SKM-1 treated with dmso at 0.1 percent for 144 hours (cell line): ENCODE results near the gene PCP4L1.

Source experiments
- DNase-seq: peaks from one replicate; lab custom pipeline; 2025; ENCODE audit not compliant: unreplicated experiment; lab: John Stamatoyannopoulos, UW

The PCP4L1 gene

GRCh38 chr1:161265305-161265704, 6.8 kb downstream of the PCP4L1 start:
- no peak for DNase-seq

- no peak for DNase-seq
These were observed 7.7 kb downstream of the PCP4L1 start for GRCh38 chr1:161266202-161266601.

GRCh38 chr1:161266836-161267235, 8.3 kb downstream of the PCP4L1 start:
- no peak for DNase-seq

GRCh38 chr1:161267321-161267720, 8.8 kb downstream of the PCP4L1 start:
- DNase-seq: peak; percentile 83

- DNase-seq: no peak
These were observed 14.9 kb downstream of the PCP4L1 start for GRCh38 chr1:161273402-161273801.

- no peak for DNase-seq
These were observed 16.3 kb downstream of the PCP4L1 start for GRCh38 chr1:161274874-161275273.

- DNase-seq: no peak
These were observed 24.4 kb downstream of the PCP4L1 start for GRCh38 chr1:161282991-161283390.

GRCh38 chr1:161285113-161285512, 26.6 kb downstream of the PCP4L1 start:
- DNase-seq: no peak

GRCh38 chr1:161285521-161285920, 27.0 kb downstream of the PCP4L1 start:
- DNase-seq: no peak

- no peak for DNase-seq
These were observed 29.0 kb downstream of the PCP4L1 start for GRCh38 chr1:161287482-161288054.

GRCh38 chr1:161290779-161291178, 32.2 kb downstream of the PCP4L1 start:
- no peak for DNase-seq

- DNase-seq: no peak
These were observed 38.9 kb downstream of the PCP4L1 start for GRCh38 chr1:161297415-161297814.

- peak; percentile 87 for DNase-seq
These were observed 39.6 kb downstream of the PCP4L1 start for GRCh38 chr1:161298116-161298515.

- no peak for DNase-seq
These were observed 40.8 kb downstream of the PCP4L1 start for GRCh38 chr1:161299347-161299746.

GRCh38 chr1:161300478-161300877, 41.9 kb downstream of the PCP4L1 start:
- DNase-seq: no peak

GRCh38 chr1:161304927-161305866, 46.7 kb downstream of the PCP4L1 start:
- DNase-seq: no peak

- DNase-seq: peak; percentile 97
These were observed 47.4 kb downstream of the PCP4L1 start for GRCh38 chr1:161305867-161306519.

GRCh38 chr1:161307230-161307768, 48.8 kb downstream of the PCP4L1 start:
- peak; percentile 47 for DNase-seq

- DNase-seq: no peak
These were observed 49.5 kb downstream of the PCP4L1 start for GRCh38 chr1:161307892-161308638.

GRCh38 chr1:161309868-161310267, 51.3 kb downstream of the PCP4L1 start, which contains the start of gene MPZ:
Gene MPZ, minus strand, starts transcription at chr1:161309968. Its CDS starts 63 bp downstream, at chr1:161309905.
- DNase-seq: no peak
